Measurements from ENCODE around the gene SMOC2. TPM values are rescaled to one million over a fixed set of nuclear protein-coding genes. Genes with fewer than 3 reads are reported as not detected.
"Not testable (repeated sequence)": the region's sequence is repeated elsewhere in the genome, so short reads cannot be mapped to it uniquely, and the experiment has no call there.

The SMOC2 gene
- total and polyA plus RNA-seq, 3 experiments from 2014 or later, result not detected

DNA sequence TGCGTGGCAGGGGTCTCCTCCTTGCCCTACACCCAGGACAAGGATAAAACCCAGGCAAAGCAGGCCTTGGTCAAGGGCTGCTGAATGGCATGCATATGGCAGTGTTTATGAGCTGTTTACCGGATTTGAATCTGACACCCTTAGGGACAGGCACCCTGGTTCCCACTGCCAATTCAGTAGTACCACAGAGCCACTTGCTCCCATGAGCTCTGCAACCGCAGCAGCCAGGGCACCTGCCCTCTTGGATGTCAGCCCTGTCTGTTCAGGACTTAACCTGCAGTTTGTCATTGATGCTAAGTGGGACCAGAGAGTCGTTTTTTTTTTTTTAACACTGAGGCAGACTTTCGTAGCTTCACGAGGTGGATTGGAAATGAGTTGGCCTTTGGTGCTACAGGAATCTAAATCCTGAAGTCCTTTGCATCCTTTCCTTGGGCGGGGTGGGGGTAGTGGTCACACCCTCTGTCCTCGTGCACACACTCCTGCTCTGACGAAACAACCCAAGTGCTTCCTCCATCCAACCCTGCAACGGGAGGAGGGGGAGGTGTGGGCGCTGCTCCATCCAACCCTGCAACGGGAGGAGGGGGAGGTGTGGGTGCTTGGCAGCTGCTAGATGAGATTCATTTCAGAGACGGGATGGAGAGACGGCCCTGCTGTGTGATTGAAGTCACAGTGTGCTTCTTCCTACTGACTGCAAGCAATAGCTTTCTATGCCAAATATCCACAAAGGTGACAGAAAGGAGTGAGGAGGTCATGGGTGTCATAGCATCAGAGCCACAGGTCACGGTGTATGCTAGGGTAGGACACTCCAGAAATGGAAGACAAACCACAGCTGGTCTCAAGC lies 166.5 kb downstream of the SMOC2 start:
- Mint-ChIP-seq H3K4me3 (no peak overlapping the region), H3K9me3 (peaks cover 0 to 2% (median 0%) of the 10 kb centered on the region in 5 donors), H3K27ac (no peak overlapping the region), H3K27me3 (peaks cover 0 to 17% of the 10 kb centered on the region in 2 donors), H3K4me1 (no peaks in the 10 kb centered on the region), H3K36me3 (no peaks in the 10 kb centered on the region)
- Histone ChIP-seq H3K27me3 (ENCODE audit: insufficient read depth, low read length, poor library complexity, severe bottlenecking) (no peaks in the 10 kb centered on the region), H3K4me1 (ENCODE audit: insufficient read depth, low read length) (no peaks in the 10 kb centered on the region), H3K9me3 (ENCODE audit: low read length) (no peaks in the 10 kb centered on the region), H3K36me3 (ENCODE audit: insufficient read depth, low read length) (no peaks in the 10 kb centered on the region), H3K4me3 (ENCODE audit: low read length) (no peak overlapping the region), H3K27ac (ENCODE audit: low read depth, low read length) (no peak overlapping the region)
- CTCF ChIA-PET, result interaction anchor here (0.8 kb wide), 1 partner anchor 19 kb away, joined by 3 read pairs; no protein-coding TSS in a partner anchor
- POLR2A ChIA-PET, result no interaction called here
- no peak for DNase-seq

DNA sequence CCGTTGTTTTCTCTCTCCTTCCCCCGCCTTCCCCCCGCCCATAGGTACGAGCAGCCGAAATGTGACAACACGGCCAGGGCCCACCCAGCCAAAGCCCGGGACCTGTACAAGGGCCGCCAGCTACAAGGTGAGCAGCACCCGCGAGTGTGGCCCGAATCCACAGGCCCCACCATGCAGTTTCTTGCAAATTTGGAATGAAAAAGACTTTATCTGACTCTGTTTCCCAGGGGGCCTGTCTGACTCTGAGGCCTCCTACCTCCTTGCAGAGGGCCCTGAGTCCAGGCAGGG lies 167.1 kb downstream of the SMOC2 start:
- Histone ChIP-seq H3K27me3 (ENCODE audit: insufficient read depth, low read length, poor library complexity, severe bottlenecking) (no peaks in the 10 kb centered on the region), H3K4me3 (ENCODE audit: low read length) (no peak overlapping the region), H3K9me3 (ENCODE audit: low read length) (no peaks in the 10 kb centered on the region), H3K4me1 (ENCODE audit: insufficient read depth, low read length) (no peaks in the 10 kb centered on the region), H3K27ac (ENCODE audit: low read depth, low read length) (no peak overlapping the region), H3K36me3 (ENCODE audit: insufficient read depth, low read length) (no peaks in the 10 kb centered on the region)
- no peak for DNase-seq
- POLR2A ChIA-PET, result no interaction called here
- no peak overlapping the region for H3K27ac Mint-ChIP-seq
- H3K4me1 Mint-ChIP-seq, result no peaks in the 10 kb centered on the region
- CTCF ChIA-PET, result no interaction called here
- H3K4me3 Mint-ChIP-seq, result no peak overlapping the region
- peaks cover 0 to 14% of the 10 kb centered on the region in 2 donors for H3K27me3 Mint-ChIP-seq
- H3K36me3 Mint-ChIP-seq, result no peaks in the 10 kb centered on the region
- H3K9me3 Mint-ChIP-seq, result peaks cover 0 to 2% (median 0%) of the 10 kb centered on the region in 5 donors

DNA sequence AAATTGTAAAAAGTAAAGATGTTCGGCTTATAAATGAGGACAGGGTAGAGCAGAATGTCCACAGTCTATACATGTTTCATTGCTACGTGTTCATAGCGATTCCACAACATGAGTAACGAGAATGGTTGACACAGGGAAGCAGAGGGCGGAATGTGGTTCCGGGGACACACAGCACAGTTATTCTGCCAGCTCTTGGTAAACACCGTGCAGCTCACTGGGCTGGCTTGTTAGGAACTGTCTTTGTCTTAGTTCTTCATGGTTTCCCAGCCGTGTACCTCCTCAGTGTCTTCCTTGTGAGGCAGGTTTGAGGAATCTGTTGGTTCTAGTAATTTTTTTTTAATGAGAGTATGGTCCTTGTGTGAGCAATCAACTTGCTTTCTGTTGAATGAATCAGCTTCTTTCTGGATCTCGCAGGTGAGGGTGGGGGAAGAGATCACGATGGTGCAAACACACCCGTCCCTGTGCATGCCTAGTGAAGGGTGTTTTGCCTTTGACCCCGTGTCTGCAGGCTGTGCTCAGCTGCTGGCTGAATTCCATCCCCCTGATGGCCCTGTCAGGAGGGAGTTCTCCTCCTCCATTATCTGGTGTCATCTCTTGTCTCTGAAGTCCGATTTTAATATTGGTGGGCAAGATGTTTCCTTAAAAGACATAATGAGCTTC lies 168.2 kb downstream of the SMOC2 start:
- CTCF ChIA-PET, result no interaction called here
- peaks cover 0 to 3% (median 0%) of the 10 kb centered on the region in 5 donors for H3K9me3 Mint-ChIP-seq
- H3K9me3 ChIP-seq (ENCODE audit: low read length), result no peaks in the 10 kb centered on the region

DNA sequence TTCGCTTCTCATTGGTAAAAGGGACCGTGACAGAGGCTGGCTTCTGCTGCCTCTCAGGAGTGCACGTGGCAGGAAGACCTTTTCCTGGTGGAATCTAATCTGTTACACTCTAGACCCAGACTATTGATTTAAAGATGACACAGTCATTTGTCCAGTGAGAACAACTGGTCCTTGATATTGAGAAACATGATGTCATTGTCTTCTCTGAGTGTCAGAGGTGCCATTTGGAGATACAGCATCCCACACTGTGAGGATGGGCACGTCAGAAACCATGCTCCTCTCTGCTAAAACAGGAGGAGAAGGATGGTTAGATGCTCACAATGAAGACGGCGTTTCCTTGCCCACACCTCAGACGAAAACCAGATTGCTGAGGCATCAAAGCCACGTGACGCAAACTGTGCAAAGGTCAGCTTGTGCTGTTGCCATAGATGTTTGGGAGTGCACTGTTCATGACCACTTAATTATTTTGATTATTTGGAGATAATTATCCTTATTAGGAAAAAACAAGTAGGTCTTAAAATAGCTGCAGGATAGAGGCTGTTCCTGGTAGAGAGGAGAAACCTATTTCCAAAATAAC lies 169.0 kb downstream of the SMOC2 start:
- Mint-ChIP-seq H3K27me3 (peaks cover 0 to 5% of the 10 kb centered on the region in 2 donors), H3K4me1 (no peaks in the 10 kb centered on the region), H3K27ac (no peak overlapping the region), H3K4me3 (no peak overlapping the region), H3K36me3 (no peaks in the 10 kb centered on the region), H3K9me3 (peaks cover 0 to 3% (median 0%) of the 10 kb centered on the region in 5 donors)
- H3K27me3 ChIP-seq (ENCODE audit: insufficient read depth, low read length, poor library complexity, severe bottlenecking), result no peaks in the 10 kb centered on the region
- no peak for DNase-seq
- no peaks in the 10 kb centered on the region for H3K9me3 ChIP-seq (ENCODE audit: low read length)
- no peak overlapping the region for H3K4me3 ChIP-seq (ENCODE audit: low read length)
- CTCF ChIA-PET, result no interaction called here
- no peak overlapping the region for H3K27ac ChIP-seq (ENCODE audit: low read depth, low read length)
- no peaks in the 10 kb centered on the region for H3K36me3 ChIP-seq (ENCODE audit: insufficient read depth, low read length)
- H3K4me1 ChIP-seq (ENCODE audit: insufficient read depth, low read length), result no peaks in the 10 kb centered on the region
- POLR2A ChIA-PET, result no interaction called here

More for the DNA sequence above, 168.2 kb downstream of the SMOC2 start:
- Histone ChIP-seq H3K36me3 (ENCODE audit: insufficient read depth, low read length) (no peaks in the 10 kb centered on the region), H3K27me3 (ENCODE audit: insufficient read depth, low read length, poor library complexity, severe bottlenecking) (no peaks in the 10 kb centered on the region), H3K4me3 (ENCODE audit: low read length) (no peak overlapping the region), H3K27ac (ENCODE audit: low read depth, low read length) (no peak overlapping the region), H3K4me1 (ENCODE audit: insufficient read depth, low read length) (no peaks in the 10 kb centered on the region)
- Mint-ChIP-seq H3K27ac (no peak overlapping the region), H3K27me3 (peaks cover 0 to 9% of the 10 kb centered on the region in 2 donors), H3K36me3 (no peaks in the 10 kb centered on the region), H3K4me1 (no peaks in the 10 kb centered on the region), H3K4me3 (no peak overlapping the region)
- POLR2A ChIA-PET, result no interaction called here
- no peak for DNase-seq

DNA sequence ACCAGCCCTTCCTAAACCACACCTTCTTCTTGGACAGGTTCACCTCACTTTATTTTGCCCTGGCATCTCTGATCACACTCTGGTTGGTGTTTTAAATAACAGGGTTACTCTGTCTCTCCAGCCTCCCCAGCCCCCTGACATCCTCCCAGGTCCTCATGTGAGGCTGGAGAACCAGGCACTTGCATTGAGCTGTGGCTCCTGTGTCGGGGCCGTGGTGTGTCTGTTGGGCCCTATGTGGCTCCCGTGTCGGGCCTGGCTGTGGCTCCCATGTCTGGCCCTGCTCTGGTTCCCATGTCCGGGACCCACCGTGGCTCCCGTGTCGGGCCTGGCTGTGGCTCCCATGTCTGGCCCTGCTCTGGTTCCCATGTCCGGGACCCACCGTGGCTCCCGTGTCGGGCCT lies 170.0 kb downstream of the SMOC2 start:
- H3K9me3 Mint-ChIP-seq; H3K27ac ChIP-seq (ENCODE audit: low read depth, low read length); H3K27ac Mint-ChIP-seq; H3K4me1 Mint-ChIP-seq; CTCF ChIA-PET; DNase-seq; H3K36me3 ChIP-seq (ENCODE audit: insufficient read depth, low read length); POLR2A ChIA-PET; H3K9me3 ChIP-seq (ENCODE audit: low read length); H3K4me3 Mint-ChIP-seq; H3K36me3 Mint-ChIP-seq; H3K27me3 Mint-ChIP-seq; H3K27me3 ChIP-seq (ENCODE audit: insufficient read depth, low read length, poor library complexity, severe bottlenecking); H3K4me1 ChIP-seq (ENCODE audit: insufficient read depth, low read length); H3K4me3 ChIP-seq (ENCODE audit: low read length): not testable (repeated sequence)

DNA sequence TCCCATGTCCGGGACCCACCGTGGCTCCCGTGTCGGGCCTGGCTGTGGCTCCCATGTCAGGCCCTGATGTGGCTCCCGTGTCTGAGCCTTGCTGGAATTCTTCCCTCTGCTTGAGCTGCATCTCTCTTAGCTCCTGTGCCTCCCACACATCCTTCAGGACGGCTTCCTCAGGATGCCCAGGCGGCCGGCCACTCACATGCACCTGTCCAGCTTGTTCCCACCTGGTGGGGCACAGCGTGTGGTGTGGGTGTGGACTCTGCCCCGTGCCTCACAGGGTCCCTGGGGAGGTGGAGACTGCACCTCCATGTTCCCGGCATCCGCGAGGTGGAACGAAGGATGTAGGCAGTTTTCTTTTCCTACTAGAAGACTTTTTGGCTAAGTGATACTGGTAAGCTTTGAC lies 170.7 kb downstream of the SMOC2 start:
- ChIA-PET POLR2A (no interaction called here), CTCF (no interaction called here)
- Mint-ChIP-seq H3K27me3 (no peaks in the 10 kb centered on the region), H3K27ac (peak overlapping the region in 1 of 8 donors; percentile 21), H3K4me3 (no peak overlapping the region), H3K36me3 (no peaks in the 10 kb centered on the region), H3K9me3 (peaks cover 0 to 5% (median 3%) of the 10 kb centered on the region in 5 donors), H3K4me1 (no peaks in the 10 kb centered on the region)
- no peaks in the 10 kb centered on the region for H3K9me3 ChIP-seq (ENCODE audit: low read length)
- no peaks in the 10 kb centered on the region for H3K36me3 ChIP-seq (ENCODE audit: insufficient read depth, low read length)
- no peak for DNase-seq
- H3K27me3 ChIP-seq (ENCODE audit: insufficient read depth, low read length, poor library complexity, severe bottlenecking), result no peaks in the 10 kb centered on the region
- no peaks in the 10 kb centered on the region for H3K4me1 ChIP-seq (ENCODE audit: insufficient read depth, low read length)
- H3K27ac ChIP-seq (ENCODE audit: low read depth, low read length), result no peak overlapping the region
- H3K4me3 ChIP-seq (ENCODE audit: low read length), result no peak overlapping the region

DNA sequence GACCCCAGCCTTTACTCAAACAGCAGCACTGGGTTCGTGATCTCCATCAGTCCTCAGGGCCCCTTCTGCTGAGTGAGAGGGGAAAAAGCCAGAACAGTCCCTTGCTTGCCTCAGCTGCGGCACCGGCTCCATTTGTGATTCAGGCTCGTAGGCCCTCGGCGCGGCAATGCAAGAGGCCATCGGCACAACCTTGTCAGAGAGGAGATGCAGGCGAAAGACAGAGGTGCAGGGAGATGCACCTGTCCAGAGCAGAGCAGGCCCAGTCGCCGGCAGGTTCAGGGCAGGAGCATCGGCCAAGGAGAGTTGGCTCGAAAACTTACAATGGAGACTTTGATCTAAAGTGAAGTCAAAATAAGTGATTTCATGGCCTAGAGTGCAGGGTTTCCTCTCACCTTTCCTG lies 171.6 kb downstream of the SMOC2 start:
- no peaks in the 10 kb centered on the region for H3K27me3 ChIP-seq (ENCODE audit: insufficient read depth, low read length, poor library complexity, severe bottlenecking)
- ChIA-PET POLR2A (no interaction called here), CTCF (no interaction called here)
- no peaks in the 10 kb centered on the region for H3K36me3 Mint-ChIP-seq
- H3K4me3 ChIP-seq (ENCODE audit: low read length), result no peak overlapping the region
- H3K36me3 ChIP-seq (ENCODE audit: insufficient read depth, low read length), result no peaks in the 10 kb centered on the region
- peaks cover 0 to 5% (median 3%) of the 10 kb centered on the region in 5 donors for H3K9me3 Mint-ChIP-seq
- H3K9me3 ChIP-seq (ENCODE audit: low read length), result no peaks in the 10 kb centered on the region
- H3K4me1 ChIP-seq (ENCODE audit: insufficient read depth, low read length), result no peaks in the 10 kb centered on the region
- no peaks in the 10 kb centered on the region for H3K27me3 Mint-ChIP-seq
- no peak overlapping the region for H3K27ac ChIP-seq (ENCODE audit: low read depth, low read length)
- DNase-seq, result no peak
- H3K4me3 Mint-ChIP-seq, result no peak overlapping the region
- H3K27ac Mint-ChIP-seq, result no peak overlapping the region
- no peaks in the 10 kb centered on the region for H3K4me1 Mint-ChIP-seq

DNA sequence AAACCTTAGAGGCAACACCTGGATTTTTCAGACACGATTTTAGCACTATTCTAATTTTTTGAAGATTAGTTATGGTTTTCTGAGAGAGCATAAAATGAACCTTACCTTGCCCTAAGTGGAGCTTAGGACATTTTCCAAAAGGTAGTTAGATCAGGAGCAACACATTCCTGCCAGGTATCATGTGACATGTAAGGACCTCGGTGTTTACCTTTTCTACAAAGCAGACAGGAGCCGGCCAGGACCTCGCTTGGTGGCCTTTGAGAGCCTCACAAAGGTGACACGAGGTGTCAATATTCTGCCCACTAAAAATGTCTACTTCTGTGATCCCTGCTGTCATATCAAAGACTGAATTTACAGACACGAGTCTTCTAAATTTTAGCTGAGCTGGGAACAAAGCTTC lies 174.9 kb downstream of the SMOC2 start:
- Mint-ChIP-seq H3K27me3 (peaks cover 2 to 7% of the 10 kb centered on the region in 2 donors), H3K27ac (peak overlapping the region in 1 of 8 donors; percentile 55), H3K36me3 (no peaks in the 10 kb centered on the region), H3K4me3 (no peak overlapping the region), H3K4me1 (peaks cover 3 to 15% (median 14%) of the 10 kb centered on the region in 3 donors), H3K9me3 (peaks cover 0 to 5% (median 3%) of the 10 kb centered on the region in 5 donors)
- H3K4me1 ChIP-seq (ENCODE audit: insufficient read depth, low read length), result no peaks in the 10 kb centered on the region
- no peaks in the 10 kb centered on the region for H3K27me3 ChIP-seq (ENCODE audit: insufficient read depth, low read length, poor library complexity, severe bottlenecking)
- CTCF ChIA-PET, result no interaction called here
- no peak overlapping the region for H3K4me3 ChIP-seq (ENCODE audit: low read length)
- H3K9me3 ChIP-seq (ENCODE audit: low read length), result no peaks in the 10 kb centered on the region
- DNase-seq, result no peak
- POLR2A ChIA-PET, result no interaction called here
- H3K36me3 ChIP-seq (ENCODE audit: insufficient read depth, low read length), result no peaks in the 10 kb centered on the region
- no peak overlapping the region for H3K27ac ChIP-seq (ENCODE audit: low read depth, low read length)
